ENCODE data around the gene MAML3.

The MAML3 gene

DNA sequence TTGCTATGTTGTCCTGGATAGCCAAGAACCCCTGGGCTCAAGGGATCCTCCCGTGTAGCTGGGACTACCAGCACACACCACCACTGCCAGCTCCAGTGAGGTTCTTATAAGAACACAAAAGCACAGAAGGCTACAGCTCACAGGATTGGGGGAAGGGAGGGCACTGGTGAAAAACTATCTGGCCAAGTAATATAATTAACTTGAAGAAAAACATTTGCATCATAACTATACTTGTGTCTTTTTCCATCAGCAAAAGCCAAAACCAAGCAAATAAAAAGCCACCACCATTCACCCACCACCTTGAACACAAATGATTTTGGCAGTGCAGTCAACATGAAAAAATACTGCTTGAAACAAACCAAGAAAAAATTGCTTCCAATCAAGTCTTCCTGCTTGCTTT is 188.2 kb downstream of the MAML3 start:
- TF ChIP-seq, protein P1, sequence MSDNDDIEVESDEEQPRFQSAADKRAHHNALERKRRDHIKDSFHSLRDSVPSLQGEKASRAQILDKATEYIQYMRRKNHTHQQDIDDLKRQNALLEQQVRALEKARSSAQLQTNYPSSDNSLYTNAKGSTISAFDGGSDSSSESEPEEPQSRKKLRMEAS (IDR thresholded peaks at IDR 0.05; ENCODE audit: low read depth, low read length) = no peak
- TF ChIP-seq MYC (IDR thresholded peaks at IDR 0.05; ENCODE audit: low read depth, low read length) (no peak), POLR2A (IDR thresholded peaks at IDR 0.05; ENCODE audit: extremely low read depth, insufficient read length) (no peak)
- TF ChIP-seq, protein P2, sequence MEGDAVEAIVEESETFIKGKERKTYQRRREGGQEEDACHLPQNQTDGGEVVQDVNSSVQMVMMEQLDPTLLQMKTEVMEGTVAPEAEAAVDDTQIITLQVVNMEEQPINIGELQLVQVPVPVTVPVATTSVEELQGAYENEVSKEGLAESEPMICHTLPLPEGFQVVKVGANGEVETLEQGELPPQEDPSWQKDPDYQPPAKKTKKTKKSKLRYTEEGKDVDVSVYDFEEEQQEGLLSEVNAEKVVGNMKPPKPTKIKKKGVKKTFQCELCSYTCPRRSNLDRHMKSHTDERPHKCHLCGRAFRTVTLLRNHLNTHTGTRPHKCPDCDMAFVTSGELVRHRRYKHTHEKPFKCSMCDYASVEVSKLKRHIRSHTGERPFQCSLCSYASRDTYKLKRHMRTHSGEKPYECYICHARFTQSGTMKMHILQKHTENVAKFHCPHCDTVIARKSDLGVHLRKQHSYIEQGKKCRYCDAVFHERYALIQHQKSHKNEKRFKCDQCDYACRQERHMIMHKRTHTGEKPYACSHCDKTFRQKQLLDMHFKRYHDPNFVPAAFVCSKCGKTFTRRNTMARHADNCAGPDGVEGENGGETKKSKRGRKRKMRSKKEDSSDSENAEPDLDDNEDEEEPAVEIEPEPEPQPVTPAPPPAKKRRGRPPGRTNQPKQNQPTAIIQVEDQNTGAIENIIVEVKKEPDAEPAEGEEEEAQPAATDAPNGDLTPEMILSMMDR (IDR thresholded peaks at IDR 0.05; ENCODE audit: low read depth, low read length) = no peak
- no peak overlapping the region for H3K4me3 ChIP-seq (ENCODE audit: low read depth, low read length)
- no peak for DNase-seq (ENCODE audit: low read depth)

DNA sequence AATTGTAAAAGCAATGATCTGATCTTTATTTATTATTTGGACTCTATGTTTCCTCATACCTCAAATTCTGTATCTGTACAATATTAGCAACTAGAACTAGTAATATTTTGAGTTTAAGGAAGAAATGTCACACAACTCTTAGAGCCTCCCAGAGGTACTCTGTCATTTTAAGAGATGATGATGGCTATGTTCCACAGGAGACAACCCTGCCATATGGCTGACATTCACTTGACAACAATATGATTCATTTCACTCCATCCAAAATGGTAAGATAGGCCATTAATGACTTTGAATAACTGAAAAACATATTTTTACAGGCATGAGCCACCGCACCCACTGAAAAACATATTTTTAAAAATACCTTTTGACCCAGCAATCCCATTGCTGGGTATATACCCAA is 190.3 kb downstream of the MAML3 start:
- no peak for DNase-seq (ENCODE audit: low read depth)
- TF ChIP-seq, protein P2 (IDR thresholded peaks at IDR 0.05; ENCODE audit: low read depth, low read length) = no peak
- TF ChIP-seq POLR2A (IDR thresholded peaks at IDR 0.05; ENCODE audit: extremely low read depth, insufficient read length) (no peak), MYC (IDR thresholded peaks at IDR 0.05; ENCODE audit: low read depth, low read length) (no peak)
- TF ChIP-seq, protein P1 (IDR thresholded peaks at IDR 0.05; ENCODE audit: low read depth, low read length) = no peak

DNA sequence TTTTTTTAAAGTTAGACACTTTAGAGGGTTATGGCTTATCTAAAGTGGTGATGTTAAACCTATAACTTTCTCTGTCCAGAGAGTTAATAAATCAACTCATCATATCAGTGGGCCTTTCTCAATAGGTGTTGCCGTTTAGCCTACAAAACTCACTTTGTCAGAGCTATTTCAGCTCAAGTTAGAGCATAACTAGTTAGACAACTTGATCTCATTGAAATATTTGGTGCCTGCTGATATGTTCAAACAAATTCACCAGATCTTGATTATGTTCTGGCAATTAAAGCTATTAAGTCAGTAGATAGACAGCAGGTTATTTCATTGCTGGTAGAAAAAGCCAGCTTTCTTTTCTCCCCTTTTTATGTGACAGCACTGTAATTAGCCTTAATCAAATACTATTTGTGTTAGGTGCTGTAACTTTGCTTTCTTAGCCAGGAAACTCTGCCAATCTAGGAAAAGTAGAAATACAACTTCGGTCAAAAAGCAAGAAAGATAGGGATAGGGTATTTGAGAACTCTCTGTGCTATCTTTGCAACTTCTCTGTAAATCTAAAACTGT is 191.8 kb downstream of the MAML3 start:
- TF ChIP-seq MYC (IDR thresholded peaks at IDR 0.05; ENCODE audit: low read depth, low read length) = no peak
- no peak for TF ChIP-seq POLR2A (IDR thresholded peaks at IDR 0.05; ENCODE audit: extremely low read depth, insufficient read length)
- TF ChIP-seq, protein P1 (IDR thresholded peaks at IDR 0.05; ENCODE audit: low read depth, low read length) = no peak
- TF ChIP-seq, protein P2 (IDR thresholded peaks at IDR 0.05; ENCODE audit: low read depth, low read length) = no peak
- no peak overlapping the region for H3K4me3 ChIP-seq (ENCODE audit: low read depth, low read length)
- no peak for DNase-seq (ENCODE audit: low read depth)

More for the DNA sequence above, 190.3 kb downstream of the MAML3 start:
- no peak overlapping the region for H3K4me3 ChIP-seq (ENCODE audit: low read depth, low read length)

DNA sequence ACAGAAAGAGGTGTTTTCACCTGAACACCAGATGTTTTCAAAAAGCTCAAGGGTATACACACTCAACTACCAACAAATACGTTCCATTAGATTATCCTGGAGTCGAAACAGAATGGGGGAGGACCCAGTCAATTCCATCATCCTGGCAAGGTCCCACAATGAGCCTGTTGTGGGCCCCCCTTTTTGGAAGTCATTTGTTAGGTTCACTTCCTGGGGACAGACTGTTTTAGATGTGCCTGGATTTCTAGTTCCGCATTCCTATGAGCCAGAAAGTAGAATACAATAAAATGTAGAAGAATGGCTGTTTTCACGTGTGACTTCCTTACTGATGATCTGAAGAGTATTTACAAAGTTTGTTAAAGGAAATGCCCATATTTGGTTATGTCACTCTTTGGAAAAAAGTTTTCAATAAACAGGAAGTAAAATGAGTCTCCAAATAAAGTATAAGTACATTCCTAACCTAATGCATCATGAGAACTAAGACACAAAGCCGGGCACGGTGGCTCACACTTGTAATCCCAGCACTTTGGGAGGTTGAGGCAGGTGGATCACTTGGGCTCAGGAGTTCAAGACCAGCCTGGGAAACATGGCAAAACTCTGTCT is 192.5 kb downstream of the MAML3 start:
- no peak for DNase-seq (ENCODE audit: low read depth)
- TF ChIP-seq, protein P2 (IDR thresholded peaks at IDR 0.05; ENCODE audit: low read depth, low read length) = no peak
- TF ChIP-seq POLR2A (IDR thresholded peaks at IDR 0.05; ENCODE audit: extremely low read depth, insufficient read length) = no peak
- no peak for TF ChIP-seq MYC (IDR thresholded peaks at IDR 0.05; ENCODE audit: low read depth, low read length)
- TF ChIP-seq, protein P1 (IDR thresholded peaks at IDR 0.05; ENCODE audit: low read depth, low read length) = no peak
- H3K4me3 ChIP-seq (ENCODE audit: low read depth, low read length) = no peak overlapping the region

DNA sequence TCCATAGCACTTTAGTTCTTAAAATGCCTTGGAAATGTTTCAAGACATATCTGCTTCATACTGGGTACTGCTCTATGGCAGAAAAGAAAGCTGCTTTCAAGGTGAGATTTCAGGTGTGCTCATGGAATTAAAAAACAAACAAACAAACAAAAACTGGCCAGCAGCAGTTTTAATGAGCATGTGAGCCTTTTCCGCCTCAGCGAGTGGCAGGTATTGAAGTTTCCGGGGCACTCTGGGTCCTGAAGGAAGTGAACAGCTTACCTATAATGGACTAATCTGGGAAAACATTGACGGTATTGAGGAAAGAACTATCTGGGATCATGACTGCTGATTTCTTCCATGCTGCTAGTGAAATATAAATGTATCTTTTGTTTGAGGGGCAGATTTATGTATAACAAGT is 194.6 kb downstream of the MAML3 start:
- DNase-seq (ENCODE audit: low read depth) = no peak
- H3K4me3 ChIP-seq (ENCODE audit: low read depth, low read length) = no peak overlapping the region
- TF ChIP-seq POLR2A (IDR thresholded peaks at IDR 0.05; ENCODE audit: extremely low read depth, insufficient read length) = no peak
- TF ChIP-seq MYC (IDR thresholded peaks at IDR 0.05; ENCODE audit: low read depth, low read length) = no peak
- TF ChIP-seq, protein P1 (IDR thresholded peaks at IDR 0.05; ENCODE audit: low read depth, low read length) = no peak
- TF ChIP-seq, protein P2 (IDR thresholded peaks at IDR 0.05; ENCODE audit: low read depth, low read length) = no peak

Data from NB4 (cell line).